Suprapubic skin (tissue), 4 donors: ENCODE measurements around the gene LIN54. TPM values are rescaled to one million over a fixed set of nuclear protein-coding genes. Genes with fewer than 3 reads are reported as not detected.

Source experiments
- DNase-seq, 2 donors: peaks; one replicate each; pipeline ENCODE4 v3.0.0-alpha.2; 2019; ENCODE audit warnings: low spot score in 2 of 2
- H3K27ac ChIP-seq: fragments of 200-600 bp; sonication (generic); one replicate; pipeline ENCODE4 v1.5.1; 2019
- H3K27me3 ChIP-seq: fragments of 200-600 bp; sonication (generic); one replicate; pipeline ENCODE4 v1.5.1; 2019
- H3K36me3 ChIP-seq: fragments of 200-600 bp; sonication (generic); one replicate; pipeline ENCODE4 v1.5.1; 2019
- H3K4me1 ChIP-seq: fragments of 200-600 bp; sonication (generic); one replicate; pipeline ENCODE4 v1.5.1; 2019
- H3K4me3 ChIP-seq: fragments of 200-600 bp; sonication (generic); one replicate; pipeline ENCODE4 v1.5.1; 2019; ENCODE audit warnings: mild to moderate bottlenecking
- H3K9me3 ChIP-seq: fragments of 200-600 bp; sonication (generic); one replicate; pipeline ENCODE4 v1.5.1; 2019
- EP300 ChIP-seq: sonication (generic); formaldehyde crosslinking; IDR thresholded peaks from one replicate; pipeline ENCODE4 v1.6.1; 2017; ENCODE audit warnings: antibody characterized with exemption
- POLR2A ChIP-seq, 2 donors: fragments of 450-650 bp; IDR thresholded peaks; one replicate each; pipeline ENCODE4 v1.6.1; 2017; ENCODE audit warnings: antibody characterized with exemption in 2 of 2, mild to moderate bottlenecking in 2 of 2, moderate library complexity in 2 of 2
- POLR2AphosphoS5 ChIP-seq, 3 donors: sonication (generic); formaldehyde crosslinking; IDR thresholded peaks; one replicate each; pipeline ENCODE4 v1.6.1; 2017; ENCODE audit warnings: antibody characterized with exemption in 3 of 3
- WGBS: methylation state at CpG from one replicate; pipeline ENCODE4 v1.1.5; 2018; 5-methylcytosine and 5-hydroxymethylcytosine counted together
- total RNA-seq, 4 donors: library from RNA; depleted of rRNA; stranded (reverse); fragments of >200 nt; gene quantifications; one replicate each; pipeline ENCODE4 v1.1.0, GENCODE V29; 2016
- TF ChIP-seq, protein P1 (sequence below), 2 donors: fragments of 200-600 bp in 1 of 2; fragments of 450-650 bp in 1 of 2; sonication (generic) in 1 of 2; IDR thresholded peaks; one replicate each; pipeline ENCODE4 v1.5.1; 2016 to 2019; ENCODE audit warnings: antibody characterized with exemption in 2 of 2, mild to moderate bottlenecking in 1 of 2, moderate library complexity in 1 of 2

Gene LIN54
- total RNA-seq, 4 donors from 2014 or later, result 8.6 to 17.4 (median 15.3) TPM

DNA sequence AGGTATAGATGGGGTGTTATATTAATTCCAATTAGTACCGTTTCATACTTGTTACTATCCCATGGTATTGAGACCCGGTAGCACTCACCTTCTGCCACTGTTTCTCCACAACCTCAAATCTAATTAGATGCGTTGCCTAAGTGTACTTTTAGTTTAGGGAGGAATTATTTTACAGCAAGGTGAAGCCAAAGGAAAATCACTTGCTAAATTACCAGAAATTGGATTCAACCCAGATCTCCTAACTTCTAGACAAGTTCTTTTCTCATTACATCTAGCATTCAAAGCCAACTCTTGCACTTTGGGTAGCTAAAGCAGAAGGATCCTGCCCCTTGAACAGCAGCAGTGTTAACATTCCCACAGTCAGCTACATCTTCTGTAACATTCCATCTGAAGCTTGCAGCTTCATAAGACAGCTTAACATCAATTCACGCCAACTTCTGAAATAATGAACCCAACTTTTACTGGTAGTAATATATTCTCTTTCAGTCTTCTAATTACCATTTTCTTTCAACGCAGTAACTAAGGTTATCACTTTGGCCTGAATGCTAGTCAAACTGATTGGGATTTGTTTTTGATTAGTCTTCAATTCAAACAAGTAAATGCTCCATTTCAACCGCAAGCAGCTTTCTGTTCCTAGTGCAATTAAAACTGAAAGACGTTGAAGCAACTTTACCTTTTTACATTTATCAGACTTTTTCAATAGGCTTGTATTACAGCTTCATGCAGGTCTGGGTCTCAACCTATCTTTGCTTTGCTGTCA is 118.7 kb downstream of the LIN54 start:
- H3K36me3 ChIP-seq, result peaks cover 23% of the 10 kb centered on the region
- H3K9me3 ChIP-seq, result no peaks in the 10 kb centered on the region
- WGBS, result 29% methylated on average over 7 of the region's 7 CpGs
- H3K27ac ChIP-seq, result peak overlapping the region; percentile 99
- no peak for DNase-seq
- no peaks in the 10 kb centered on the region for H3K27me3 ChIP-seq
- H3K4me3 ChIP-seq, result peak overlapping the region; percentile 90
- TF ChIP-seq EP300, result no peak
- TF ChIP-seq, protein P1, sequence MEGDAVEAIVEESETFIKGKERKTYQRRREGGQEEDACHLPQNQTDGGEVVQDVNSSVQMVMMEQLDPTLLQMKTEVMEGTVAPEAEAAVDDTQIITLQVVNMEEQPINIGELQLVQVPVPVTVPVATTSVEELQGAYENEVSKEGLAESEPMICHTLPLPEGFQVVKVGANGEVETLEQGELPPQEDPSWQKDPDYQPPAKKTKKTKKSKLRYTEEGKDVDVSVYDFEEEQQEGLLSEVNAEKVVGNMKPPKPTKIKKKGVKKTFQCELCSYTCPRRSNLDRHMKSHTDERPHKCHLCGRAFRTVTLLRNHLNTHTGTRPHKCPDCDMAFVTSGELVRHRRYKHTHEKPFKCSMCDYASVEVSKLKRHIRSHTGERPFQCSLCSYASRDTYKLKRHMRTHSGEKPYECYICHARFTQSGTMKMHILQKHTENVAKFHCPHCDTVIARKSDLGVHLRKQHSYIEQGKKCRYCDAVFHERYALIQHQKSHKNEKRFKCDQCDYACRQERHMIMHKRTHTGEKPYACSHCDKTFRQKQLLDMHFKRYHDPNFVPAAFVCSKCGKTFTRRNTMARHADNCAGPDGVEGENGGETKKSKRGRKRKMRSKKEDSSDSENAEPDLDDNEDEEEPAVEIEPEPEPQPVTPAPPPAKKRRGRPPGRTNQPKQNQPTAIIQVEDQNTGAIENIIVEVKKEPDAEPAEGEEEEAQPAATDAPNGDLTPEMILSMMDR (IDR thresholded peaks at IDR 0.05), result no peak
- no peak for TF ChIP-seq POLR2A (IDR thresholded peaks at IDR 0.05)
- TF ChIP-seq POLR2AphosphoS5 (IDR thresholded peaks at IDR 0.05), result no peak
- H3K4me1 ChIP-seq, result peaks cover 46% of the 10 kb centered on the region

DNA sequence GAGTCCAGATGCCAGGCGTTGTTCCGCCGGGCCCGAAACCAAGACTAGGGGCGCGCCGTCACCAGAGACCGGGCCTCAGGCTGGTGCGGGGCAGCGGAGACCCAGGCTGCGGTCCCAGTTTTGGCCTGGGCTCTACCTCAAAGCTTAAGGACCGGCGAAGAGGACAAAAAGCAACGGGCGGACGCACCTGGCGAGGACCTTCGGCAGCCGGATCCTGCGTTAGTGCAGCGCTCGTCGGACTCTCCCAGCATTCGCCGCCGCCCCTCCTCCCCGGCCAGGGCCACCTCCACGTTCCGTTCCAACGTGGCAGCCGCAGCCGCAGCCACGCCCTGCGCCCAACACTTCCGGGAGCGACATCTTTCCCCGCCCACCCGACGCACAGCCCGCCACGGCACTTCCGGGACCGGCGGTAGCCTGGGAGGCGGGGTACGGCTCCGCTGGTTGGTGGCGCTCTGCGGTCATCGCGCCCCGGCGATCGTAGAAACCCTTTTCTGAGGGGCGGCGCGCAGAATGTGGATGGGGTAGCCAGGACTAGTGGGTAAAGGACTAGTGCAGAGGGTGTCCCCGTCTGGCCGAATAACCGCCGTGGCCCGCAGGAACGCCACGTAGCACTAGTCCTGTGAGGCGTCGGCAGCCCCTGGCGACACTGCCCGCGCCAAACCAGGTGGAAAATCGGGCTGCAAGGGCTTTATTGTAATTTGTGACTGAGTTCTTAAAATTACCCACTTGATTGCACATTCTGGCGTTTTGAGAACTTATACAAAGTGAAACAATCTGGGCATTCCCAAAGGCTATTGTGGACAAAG is 119.5 kb downstream of the LIN54 start, which contains the start of gene SEC31A:
SEC31A (minus strand) TSS at position 253 of the 806 bp plus-strand sequence. CDS start 9,217 bp downstream, outside the sequence.
- Histone ChIP-seq H3K4me3 (peak within 1 kb of the TSS; percentile 90), H3K27ac (peak within 1 kb of the TSS; percentile 99), H3K4me1 (peaks cover 48% of the 10 kb centered on the region), H3K36me3 (peaks cover 21% of the 10 kb centered on the region), H3K9me3 (no peaks in the 10 kb centered on the region), H3K27me3 (no peaks in the 10 kb centered on the region)
- peak; percentile 82 to 89 for TF ChIP-seq POLR2A (IDR thresholded peaks at IDR 0.05)
- TF ChIP-seq, protein P1 (IDR thresholded peaks at IDR 0.05), result no peak
- no peak for TF ChIP-seq EP300
- peak; percentile 36 to 90 (median 85) for TF ChIP-seq POLR2AphosphoS5 (IDR thresholded peaks at IDR 0.05)
- DNase-seq, result peak; percentile 97
- WGBS, result 0% methylated on average over 16 of the region's 71 CpGs

DNA sequence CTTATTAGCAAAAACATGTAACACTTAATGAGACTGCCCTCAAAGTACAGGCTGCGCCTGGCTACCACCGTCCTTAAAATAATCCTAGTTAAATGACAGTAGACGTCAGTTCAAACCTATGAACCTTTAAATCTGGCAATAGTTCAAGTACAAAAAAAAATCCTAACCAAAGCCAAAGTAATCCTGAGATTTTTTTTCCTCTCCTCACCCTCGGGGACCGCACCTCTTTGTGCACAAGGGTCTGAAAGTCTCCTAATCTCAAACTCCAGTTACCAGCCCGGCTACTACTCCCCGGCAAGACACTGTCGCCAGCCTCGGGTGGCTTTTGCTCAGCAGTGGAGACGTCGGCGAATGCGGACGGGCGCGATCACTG is 120.1 kb downstream of the LIN54 start:
- no peaks in the 10 kb centered on the region for H3K27me3 ChIP-seq
- H3K27ac ChIP-seq, result peak overlapping the region; percentile 99
- no peak for DNase-seq
- no peaks in the 10 kb centered on the region for H3K9me3 ChIP-seq
- peak overlapping the region; percentile 90 for H3K4me3 ChIP-seq
- WGBS, result 0% methylated on average over 15 of the region's 16 CpGs
- TF ChIP-seq, protein P1 (IDR thresholded peaks at IDR 0.05), result no peak
- TF ChIP-seq POLR2AphosphoS5 (IDR thresholded peaks at IDR 0.05), result no peak
- no peak for TF ChIP-seq POLR2A (IDR thresholded peaks at IDR 0.05)
- TF ChIP-seq EP300, result no peak
- H3K4me1 ChIP-seq, result peaks cover 50% of the 10 kb centered on the region
- peaks cover 20% of the 10 kb centered on the region for H3K36me3 ChIP-seq

DNA sequence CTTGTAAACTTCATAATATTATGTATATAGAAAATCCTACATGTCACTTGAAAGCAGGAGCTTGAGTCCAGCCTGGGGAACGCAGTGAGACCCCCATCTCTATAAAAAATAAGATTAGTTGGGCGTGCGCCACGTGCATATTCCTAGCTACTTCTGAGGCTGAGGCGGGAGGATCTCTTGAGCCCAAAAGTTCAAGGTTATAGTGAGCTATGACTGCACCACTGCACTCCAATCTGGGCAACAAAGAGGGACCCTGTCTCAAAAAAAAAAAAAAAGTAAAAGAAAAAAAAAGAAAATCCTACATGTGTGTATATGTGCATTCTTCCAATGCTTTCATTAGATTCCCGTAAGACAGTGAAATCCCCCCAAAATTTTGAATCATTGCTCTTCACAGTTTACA is 121.3 kb downstream of the LIN54 start:
- no peak for TF ChIP-seq EP300
- TF ChIP-seq, protein P1 (IDR thresholded peaks at IDR 0.05), result no peak
- TF ChIP-seq POLR2AphosphoS5 (IDR thresholded peaks at IDR 0.05), result no peak
- TF ChIP-seq POLR2A (IDR thresholded peaks at IDR 0.05), result no peak
- peaks cover 10% of the 10 kb centered on the region for H3K36me3 ChIP-seq
- peak overlapping the region; percentile 90 for H3K4me3 ChIP-seq
- H3K27me3 ChIP-seq, result no peaks in the 10 kb centered on the region
- peaks cover 49% of the 10 kb centered on the region for H3K4me1 ChIP-seq
- H3K9me3 ChIP-seq, result no peaks in the 10 kb centered on the region
- 71% methylated on average over 6 of the region's 6 CpGs for WGBS
- H3K27ac ChIP-seq, result no peak overlapping the region
- no peak for DNase-seq
